ENCODE data around the gene CDKAL1. TPM values are rescaled to one million over a fixed set of nuclear protein-coding genes. Genes with fewer than 3 reads are reported as not detected.

The CDKAL1 gene
- total and polyA plus RNA-seq, 2 of the 8 experiments (the other 6 are each of a cell fraction or from before 2014, with no cell fraction given): 8.4 to 24.6 TPM

DNA sequence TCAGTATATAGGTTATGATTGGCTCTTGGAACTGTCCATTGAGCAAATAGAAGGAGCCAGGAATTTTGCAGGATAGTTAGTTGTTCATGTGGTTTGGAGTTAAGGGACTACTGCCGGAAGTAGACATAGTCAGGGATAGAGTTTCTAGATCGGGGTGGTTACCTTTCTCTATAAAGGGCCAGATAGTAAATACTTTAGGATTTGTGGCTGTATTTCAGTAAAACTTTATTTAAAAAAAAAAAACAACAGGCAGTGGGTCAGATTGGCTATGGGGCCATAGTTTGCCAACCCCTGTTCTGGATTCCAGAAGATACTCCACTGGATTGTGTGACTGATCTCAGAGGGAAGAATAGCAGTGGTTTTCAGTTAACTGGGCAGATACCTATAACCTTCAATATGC lies 570.0 kb downstream of the CDKAL1 start:
- no peak overlapping the region for H4K5ac ChIP-seq (ENCODE audit: insufficient read length, low read depth, low read length)
- DNase-seq (ENCODE audit: low read depth in 1 of 2, low spot score in 2 of 2) (no peak), FAIRE-seq (no peak)
- no peak overlapping the region for H2BK5ac ChIP-seq (ENCODE audit: low read depth, low read length)
- H2AFZ ChIP-seq (ENCODE audit: low read length): no peak overlapping the region
- no peaks in the 10 kb centered on the region for H3K79me1 ChIP-seq (ENCODE audit: low read depth, low read length)
- no peak overlapping the region for H2BK12ac ChIP-seq (ENCODE audit: low read depth, low read length)
- H2BK20ac ChIP-seq (ENCODE audit: low read length): no peak overlapping the region
- H4K91ac ChIP-seq (replicated peaks; ENCODE audit: insufficient read length, low read length): no peak overlapping the region
- no peaks in the 10 kb centered on the region for H4K20me1 ChIP-seq (replicated peaks in 1 of 2; ENCODE audit: control insufficient read depth in 1 of 2, insufficient read depth in 2 of 2, low read length in 2 of 2)
- no peaks in the 10 kb centered on the region for H3K27me3 ChIP-seq (replicated peaks in 1 of 4; ENCODE audit: control insufficient read depth in 3 of 4, extremely low read depth in 1 of 4, insufficient read depth in 3 of 4, low read length in 3 of 4)
- ChIA-PET POLR2A (ENCODE audit: partially characterized antibody) (no interaction called here), CTCF (ENCODE audit: partially characterized antibody) (interaction anchor here (1.5 kb wide), 1 partner anchor 15 kb away, joined by 5 read pairs; no protein-coding TSS in a partner anchor)
- no peak overlapping the region for H3K23ac ChIP-seq (ENCODE audit: insufficient read length)
- H2BK15ac ChIP-seq (ENCODE audit: low read length): no peak overlapping the region
- no peak for TF ChIP-seq CHD1 (IDR thresholded peaks at IDR 0.05; ENCODE audit: low read depth, low read length)
- no peak overlapping the region for H3K9ac ChIP-seq (replicated peaks in 1 of 4; ENCODE audit: extremely low read depth in 1 of 4, low read depth in 3 of 4, low read length in 3 of 4)
- H3K9me3 ChIP-seq (ENCODE audit: insufficient read depth in 2 of 2, low read depth in 1 of 2, low read length in 1 of 2): no peaks in the 10 kb centered on the region
- H3K4me2 ChIP-seq (ENCODE audit: insufficient read depth in 1 of 2, low read depth in 2 of 2, low read length in 2 of 2): no peak overlapping the region
- peaks cover 0 to 4% (median 1%) of the 10 kb centered on the region in 4 experiments; a peak in 2 of 7 replicates for H3K4me1 ChIP-seq (replicated peaks in 1 of 4; ENCODE audit: control insufficient read depth in 3 of 4, insufficient read depth in 4 of 4, low read length in 3 of 4)
- no peak overlapping the region for H2BK120ac ChIP-seq (replicated peaks; ENCODE audit: low read depth, low read length)
- H3K4ac ChIP-seq (replicated peaks; ENCODE audit: insufficient read length, low read depth, low read length): no peak overlapping the region
- H3K56ac ChIP-seq (replicated peaks; ENCODE audit: insufficient read length, low read depth, low read length): no peak overlapping the region
- no peaks in the 10 kb centered on the region for H3K79me2 ChIP-seq (ENCODE audit: control insufficient read depth in 1 of 2, insufficient read depth in 2 of 2, low read length in 2 of 2)
- no peak overlapping the region for H3K4me3 ChIP-seq (ENCODE audit: extremely low read depth in 1 of 4, insufficient read depth in 2 of 4, low read depth in 3 of 4, low read length in 4 of 4)
- H3K14ac ChIP-seq (ENCODE audit: insufficient read length): no peak overlapping the region
- H3K27ac ChIP-seq (ENCODE audit: low read depth, low read length): no peak overlapping the region
- H3K18ac ChIP-seq (ENCODE audit: extremely low read depth, low read length): no peak overlapping the region
- H3K36me3 ChIP-seq (ENCODE audit: control insufficient read depth in 2 of 4, insufficient read depth in 4 of 4, low read length in 3 of 4): no peaks in the 10 kb centered on the region
- no peak overlapping the region for H2AK5ac ChIP-seq (ENCODE audit: low read depth, low read length)
- WGBS, 2 experiments (ENCODE audit: extremely low coverage in 1 of 2, insufficient coverage in 1 of 2, insufficient read length in 1 of 2, insufficient replicate concordance in 2 of 2, low coverage in 1 of 2, low lambda C conversion rate in 2 of 2, missing lambda C conversion rate in 1 of 2): 90% methylated on average over 2 of the region's 2 CpGs; no CpG with 5 or more reads in 1 of the 2 experiments
- no peak overlapping the region for H4K8ac ChIP-seq (ENCODE audit: extremely low read depth, insufficient read depth, low read length)
- no peaks in the 10 kb centered on the region for H3K23me2 ChIP-seq (ENCODE audit: low read depth, low read length)

Data from H1 (cell line).